Nasal cavity respiratory epithelium epithelial cell of viscerocranial mucosa (primary cell): ENCODE data around the gene SNX1. TPM values are rescaled to one million over a fixed set of nuclear protein-coding genes. Genes with fewer than 3 reads are reported as not detected.

Experiments used
- total RNA-seq: library from RNA; depleted of rRNA; stranded (reverse); fragments of >200 nt; gene quantifications from 2 replicates; pipeline ENCODE4 v1.2.3, GENCODE V29; 2014

SNX1 gene, protein sequence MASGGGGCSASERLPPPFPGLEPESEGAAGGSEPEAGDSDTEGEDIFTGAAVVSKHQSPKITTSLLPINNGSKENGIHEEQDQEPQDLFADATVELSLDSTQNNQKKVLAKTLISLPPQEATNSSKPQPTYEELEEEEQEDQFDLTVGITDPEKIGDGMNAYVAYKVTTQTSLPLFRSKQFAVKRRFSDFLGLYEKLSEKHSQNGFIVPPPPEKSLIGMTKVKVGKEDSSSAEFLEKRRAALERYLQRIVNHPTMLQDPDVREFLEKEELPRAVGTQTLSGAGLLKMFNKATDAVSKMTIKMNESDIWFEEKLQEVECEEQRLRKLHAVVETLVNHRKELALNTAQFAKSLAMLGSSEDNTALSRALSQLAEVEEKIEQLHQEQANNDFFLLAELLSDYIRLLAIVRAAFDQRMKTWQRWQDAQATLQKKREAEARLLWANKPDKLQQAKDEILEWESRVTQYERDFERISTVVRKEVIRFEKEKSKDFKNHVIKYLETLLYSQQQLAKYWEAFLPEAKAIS
- 26.3 and 57.6 TPM in 2 replicates for total RNA-seq

DNA sequence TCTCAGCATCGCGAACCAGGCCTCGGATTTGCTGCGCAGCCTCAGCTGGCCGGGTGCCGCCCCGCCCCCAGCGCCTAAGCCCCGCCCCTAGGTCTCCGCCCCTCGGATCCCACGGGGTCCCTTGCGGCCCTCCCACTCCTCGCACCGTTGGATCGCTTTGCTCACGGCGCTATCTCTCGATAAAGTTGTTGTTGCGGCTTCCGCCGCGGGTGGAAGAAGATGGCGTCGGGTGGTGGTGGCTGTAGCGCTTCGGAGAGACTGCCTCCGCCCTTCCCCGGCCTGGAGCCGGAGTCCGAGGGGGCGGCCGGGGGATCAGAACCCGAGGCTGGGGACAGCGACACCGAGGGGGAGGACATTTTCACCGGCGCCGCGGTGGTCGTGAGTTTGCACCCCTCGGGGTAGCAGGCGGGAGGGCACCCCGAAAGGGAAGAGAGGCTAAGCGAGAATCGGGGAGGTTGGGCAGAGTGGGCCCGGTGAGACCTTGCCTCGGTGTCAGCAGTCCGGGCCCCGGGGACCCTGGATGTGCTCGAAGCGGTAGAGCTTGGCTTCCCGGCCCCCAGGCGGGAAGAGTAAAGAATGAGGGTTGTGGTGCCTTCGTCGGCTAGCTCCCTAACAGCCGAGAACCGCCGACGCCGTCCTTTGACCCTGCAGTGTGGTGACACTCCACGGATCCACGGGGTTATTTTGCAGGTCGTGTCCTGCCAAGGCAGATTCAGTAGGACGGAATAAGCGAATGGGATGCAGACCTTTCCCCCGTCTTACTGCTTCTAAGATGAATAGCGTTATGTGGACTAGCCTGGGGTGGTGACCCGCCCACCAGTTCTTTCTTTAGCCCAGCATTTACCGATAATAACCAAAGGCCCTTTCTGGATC is at the start of gene SNX1:
Gene SNX1 (plus strand): TSS at position 188 of the 873 bp plus-strand sequence. CDS start 32 bp downstream, at position 220.

DNA sequence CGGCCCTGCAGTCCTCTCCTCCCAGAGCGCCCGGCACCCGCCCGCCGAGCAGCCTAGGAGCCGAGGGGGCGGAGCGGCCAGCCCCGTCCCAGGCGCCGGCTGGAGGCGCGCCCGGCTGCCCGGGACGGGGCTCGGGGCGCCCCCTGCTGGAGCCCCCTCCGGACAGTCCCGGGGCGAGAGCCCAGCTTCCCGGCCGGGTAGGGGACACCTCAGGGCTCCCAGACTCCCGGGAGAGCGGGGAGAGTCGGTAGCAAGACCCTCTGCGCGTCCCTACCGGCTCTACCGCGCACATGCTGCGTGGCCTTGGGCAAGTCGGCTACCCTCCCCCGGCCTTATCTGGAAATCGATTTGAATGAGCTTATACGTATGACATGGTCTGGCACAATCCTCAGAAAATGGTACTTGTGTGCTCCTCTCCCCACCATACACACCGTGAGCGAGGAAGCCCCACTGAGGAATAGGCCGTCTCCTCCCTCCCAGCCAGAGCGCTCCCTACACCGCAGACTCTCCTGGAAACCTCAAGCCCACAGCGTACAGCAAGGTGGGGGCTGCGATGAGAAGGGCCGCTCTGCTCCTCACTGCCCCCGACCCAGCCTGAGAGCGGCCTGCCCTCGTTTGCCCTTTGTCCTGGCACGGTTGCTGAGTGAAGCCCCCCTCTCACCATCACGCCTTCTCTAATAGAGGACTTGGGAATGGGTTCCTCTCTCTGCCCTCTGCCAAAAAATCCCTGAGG is 49.2 kb upstream of the SNX1 start, which contains the start of gene DAPK2:
Gene DAPK2 (minus strand): TSS at position 65 of the 733 bp plus-strand sequence. CDS start 6,224 bp downstream, outside the sequence.

DNA sequence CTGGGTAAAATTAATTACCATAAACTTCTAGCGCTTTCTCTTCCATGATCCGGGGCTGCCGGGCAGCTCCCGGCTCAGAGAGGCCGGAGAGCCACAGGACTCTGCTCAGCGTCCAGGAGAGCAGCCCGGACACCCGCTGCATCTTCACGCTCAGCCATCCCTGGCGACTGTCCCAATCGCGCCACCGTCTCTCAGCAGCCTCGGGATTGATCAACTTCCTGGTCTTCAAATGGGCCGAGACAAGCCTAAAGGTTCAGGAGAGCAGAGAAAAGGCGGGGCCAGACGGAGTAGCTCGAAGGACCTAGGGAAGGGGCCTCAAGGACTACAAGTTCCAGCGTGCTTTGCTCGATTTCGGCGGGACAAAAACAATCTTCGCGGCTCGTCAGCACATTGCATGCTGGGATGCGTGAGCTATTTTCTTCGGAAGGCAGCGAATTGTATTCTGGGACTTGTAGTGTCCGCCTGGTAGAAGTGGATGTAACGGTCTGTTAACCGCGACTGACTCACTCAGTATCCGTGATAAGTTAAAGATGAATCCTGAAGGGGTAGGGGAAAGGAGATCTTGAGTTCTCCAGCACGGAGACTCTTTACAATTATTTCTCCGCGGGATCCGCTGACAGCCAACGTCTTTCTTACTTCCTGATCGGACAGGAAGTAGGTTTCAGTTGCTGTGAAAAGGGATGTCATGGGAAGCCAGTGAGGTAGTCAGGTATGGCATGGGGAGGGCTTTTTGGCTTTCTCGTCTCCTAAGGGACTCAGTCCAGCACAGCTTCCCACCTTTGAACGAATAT is 2.0 kb upstream of the SNX1 start, which contains the start of gene CIAO2A:
Gene CIAO2A (minus strand): TSS at position 212 of the 791 bp plus-strand sequence. CDS start 70 bp downstream, at position 142.

DNA sequence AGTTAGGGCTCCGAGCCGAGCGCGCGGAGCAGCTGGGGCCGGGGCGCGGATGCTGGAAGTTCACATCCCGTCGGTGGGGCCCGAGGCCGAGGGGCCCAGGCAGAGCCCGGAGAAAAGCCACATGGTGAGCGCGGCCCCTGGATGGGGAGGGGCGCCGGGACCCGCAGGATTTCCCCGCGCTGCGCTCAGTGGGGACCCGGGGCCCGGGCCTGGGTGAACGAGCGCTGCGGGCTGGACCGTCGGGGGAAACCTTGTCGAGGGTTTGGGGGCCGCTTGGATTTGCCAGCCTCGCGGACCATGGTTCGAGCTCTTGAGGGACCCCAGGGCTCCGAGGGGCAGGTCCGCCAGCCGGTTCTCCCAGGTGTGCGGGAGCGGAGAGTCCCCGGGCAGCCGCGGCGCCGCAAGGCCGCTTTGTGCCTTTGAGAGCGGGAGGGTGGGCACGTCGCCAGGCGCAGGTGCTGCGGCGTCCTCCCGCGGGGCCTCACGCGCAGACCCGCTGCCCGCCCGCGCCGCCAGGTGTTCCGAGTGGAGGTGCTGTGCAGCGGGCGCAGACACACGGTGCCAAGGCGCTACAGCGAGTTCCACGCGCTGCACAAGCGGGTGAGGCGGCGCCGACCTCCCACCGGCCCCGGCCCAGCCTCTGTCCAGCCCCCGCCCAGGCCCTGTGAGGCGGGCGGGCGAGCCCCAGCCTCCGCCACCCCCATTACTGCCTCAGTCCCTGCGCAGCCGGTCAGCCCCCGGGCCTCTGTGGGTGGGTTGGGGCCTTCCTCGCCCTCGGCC is 56.1 kb downstream of the SNX1 start, which contains the start of gene SNX22:
Gene SNX22 (plus strand): TSS at position 5 of the 780 bp plus-strand sequence. CDS start 45 bp downstream, at position 50.

DNA sequence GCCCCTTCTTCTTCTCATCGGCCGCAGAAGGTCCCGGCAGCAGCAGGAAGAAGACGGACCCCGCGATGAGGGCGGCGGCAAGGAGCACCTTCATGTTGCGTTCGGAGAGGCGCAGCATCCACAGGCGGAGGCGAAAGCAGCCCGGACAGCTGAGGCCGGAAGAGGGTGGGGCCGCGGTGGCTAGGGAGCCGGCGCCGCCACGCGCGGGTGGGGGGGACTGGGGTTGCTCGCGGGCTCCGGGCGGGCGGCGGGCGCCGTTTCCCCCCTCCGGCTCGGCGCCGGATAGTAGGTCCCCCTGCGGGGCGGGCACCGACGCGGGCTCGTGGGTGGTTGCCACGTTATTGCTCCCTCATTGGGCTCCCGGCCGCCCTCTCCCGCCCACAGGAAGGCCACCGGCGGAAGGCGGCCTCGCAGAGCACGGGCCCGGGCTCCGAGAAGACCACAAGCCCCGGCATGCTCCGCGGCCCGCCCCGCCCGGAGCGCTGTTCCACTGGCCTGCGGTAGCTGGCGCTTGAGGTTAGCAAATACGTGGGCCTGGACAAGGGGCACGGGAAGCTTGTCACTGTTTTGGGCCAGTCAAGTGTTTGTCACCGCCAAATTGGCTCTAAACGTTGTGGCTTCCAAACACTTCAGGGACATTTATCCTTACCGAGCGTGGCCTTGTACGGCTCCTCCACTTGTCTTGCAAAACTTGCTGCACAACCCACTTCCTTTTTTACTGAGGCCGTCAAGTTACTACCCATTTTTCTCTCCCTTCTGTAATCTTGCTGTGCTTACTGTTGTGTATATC is 67.3 kb downstream of the SNX1 start, which contains the start of gene PPIB:
Gene PPIB (minus strand): TSS at position 154 of the 790 bp plus-strand sequence. CDS start 36 bp downstream, at position 118.

Other genes with a start within 250 kb of the SNX1 start
- gene DAPK2, start 49.5 kb upstream of the SNX1 start, total RNA-seq: 2.1 and 3.9 TPM in 2 replicates
- gene CIAO2A, start 2.1 kb upstream of the SNX1 start, total RNA-seq: 41.7 and 62.2 TPM in 2 replicates
- gene SNX22, start 55.7 kb downstream of the SNX1 start, total RNA-seq: under 0.01 and 0.07 TPM in 2 replicates
- gene PPIB, start 67.0 kb downstream of the SNX1 start, total RNA-seq: 465 and 1,042 TPM in 2 replicates